IPS-15b (cell line): ENCODE data around the gene GLRA2.

ENCODE experiments used
- H3K27me3 ChIP-seq: one replicate; pipeline ENCODE4 v1.6.1; 2013; ENCODE audit warnings: low read length; ENCODE audit not compliant: control insufficient read depth, insufficient read depth
- H3K36me3 ChIP-seq: one replicate; pipeline ENCODE4 v1.6.1; 2013; ENCODE audit warnings: low read length; ENCODE audit not compliant: control insufficient read depth, insufficient read depth
- H3K4me1 ChIP-seq: one replicate; pipeline ENCODE4 v1.6.1; 2013; ENCODE audit warnings: mild to moderate bottlenecking, low read length; ENCODE audit not compliant: control insufficient read depth, insufficient read depth
- H3K4me3 ChIP-seq: one replicate; pipeline ENCODE4 v1.5.1; 2013; ENCODE audit warnings: low read depth, low read length
- H3K9ac ChIP-seq: one replicate; pipeline ENCODE4 v1.6.1; 2013; ENCODE audit warnings: low read depth, mild to moderate bottlenecking, low read length
- H3K9me3 ChIP-seq: one replicate; pipeline ENCODE4 v1.6.1; 2013; ENCODE audit warnings: mild to moderate bottlenecking, low read length; ENCODE audit not compliant: control insufficient read depth, insufficient read depth

The GLRA2 gene

DNA sequence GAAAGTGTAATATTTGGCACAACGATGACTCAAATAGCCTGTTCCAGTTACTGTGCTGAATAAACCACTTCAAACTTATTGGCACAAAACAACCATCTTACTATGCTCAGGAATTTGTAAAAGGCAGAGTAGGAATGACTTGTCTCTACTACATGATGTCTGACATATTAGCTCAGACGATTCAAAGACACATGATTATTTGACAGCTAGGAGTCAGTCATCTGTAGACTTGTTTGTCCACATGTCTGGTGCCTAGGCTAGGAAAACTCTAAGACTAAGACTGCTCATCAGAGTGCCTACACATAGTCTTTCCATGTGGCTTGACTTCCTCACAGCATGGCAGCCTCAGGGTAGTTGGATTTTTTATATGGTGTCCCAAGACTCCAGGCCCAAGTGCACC lies 189.1 kb downstream of the GLRA2 start:
- Histone ChIP-seq H3K4me3 (no peak overlapping the region), H3K27me3 (no peaks in the 10 kb centered on the region), H3K9me3 (no peaks in the 10 kb centered on the region)

DNA sequence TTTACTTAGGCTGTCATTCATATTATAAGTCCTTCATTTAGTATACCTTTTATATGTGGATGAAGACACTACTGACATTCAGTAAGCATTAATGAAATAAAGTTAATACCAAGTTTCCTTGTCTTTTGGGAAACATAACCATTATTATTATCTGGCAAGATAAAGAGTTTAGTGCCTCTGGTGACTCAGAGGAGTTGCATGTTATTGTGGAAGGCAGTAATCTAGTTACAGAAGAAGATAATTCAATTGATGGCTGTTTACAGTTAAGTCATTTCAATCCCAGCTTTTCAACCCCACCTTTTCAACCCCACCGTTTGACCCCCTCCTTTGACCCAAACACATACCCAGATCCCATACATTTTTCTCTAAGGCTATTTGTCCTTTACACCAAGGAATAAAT lies 199.7 kb downstream of the GLRA2 start:
- Histone ChIP-seq H3K36me3 (no peaks in the 10 kb centered on the region), H3K27me3 (no peaks in the 10 kb centered on the region), H3K4me3 (no peak overlapping the region), H3K9me3 (no peaks in the 10 kb centered on the region), H3K9ac (no peak overlapping the region), H3K4me1 (no peaks in the 10 kb centered on the region)

More for the DNA sequence above, 189.1 kb downstream of the GLRA2 start:
- Histone ChIP-seq H3K4me1 (no peaks in the 10 kb centered on the region), H3K9ac (no peak overlapping the region), H3K36me3 (no peaks in the 10 kb centered on the region)

DNA sequence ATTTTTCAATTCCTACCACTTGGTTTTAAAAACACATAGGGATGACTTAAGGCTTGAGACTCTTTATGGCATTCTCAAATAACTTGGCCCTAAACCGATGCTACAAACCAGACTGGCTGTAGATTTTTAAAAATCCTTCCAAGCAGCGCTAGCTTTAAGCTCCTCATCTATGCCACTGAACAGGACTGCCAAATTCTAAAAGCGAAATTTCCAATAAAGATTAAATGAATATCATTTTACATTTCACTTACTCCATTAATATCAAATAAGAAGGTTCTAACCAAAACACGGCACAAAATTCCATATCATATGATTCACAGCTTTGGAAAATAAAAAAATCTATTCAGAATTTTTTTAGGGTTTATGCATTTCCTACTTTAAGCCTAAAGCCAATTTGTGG lies 209.3 kb downstream of the GLRA2 start:
- H3K4me1 ChIP-seq, result no peaks in the 10 kb centered on the region
- H3K36me3 ChIP-seq, result no peaks in the 10 kb centered on the region
- no peak overlapping the region for H3K4me3 ChIP-seq
- no peaks in the 10 kb centered on the region for H3K9me3 ChIP-seq
- H3K9ac ChIP-seq, result no peak overlapping the region
- no peaks in the 10 kb centered on the region for H3K27me3 ChIP-seq

DNA sequence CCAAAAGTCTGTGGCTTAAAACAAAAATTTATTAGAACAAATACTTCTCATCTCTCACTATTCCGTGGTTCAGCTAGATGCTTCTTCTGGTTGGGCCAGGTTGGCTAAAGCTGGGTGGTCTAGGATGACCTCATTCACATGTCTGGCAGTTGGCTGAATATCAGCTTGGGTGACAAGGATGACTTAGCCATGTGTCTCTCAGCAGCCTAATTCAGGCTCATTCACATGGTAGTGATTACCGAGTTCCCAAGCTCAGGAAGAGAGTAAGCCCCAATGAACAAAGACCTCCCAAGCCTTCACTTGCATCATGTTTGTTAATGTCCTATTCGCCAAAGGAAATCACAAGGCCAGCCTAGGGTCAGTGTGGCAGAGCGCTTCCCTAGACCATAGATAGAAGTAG lies 224.1 kb downstream of the GLRA2 start:
- Histone ChIP-seq H3K36me3 (no peaks in the 10 kb centered on the region), H3K9me3 (no peaks in the 10 kb centered on the region), H3K4me3 (no peak overlapping the region), H3K4me1 (peaks cover 8% of the 10 kb centered on the region), H3K9ac (no peak overlapping the region), H3K27me3 (no peaks in the 10 kb centered on the region)

DNA sequence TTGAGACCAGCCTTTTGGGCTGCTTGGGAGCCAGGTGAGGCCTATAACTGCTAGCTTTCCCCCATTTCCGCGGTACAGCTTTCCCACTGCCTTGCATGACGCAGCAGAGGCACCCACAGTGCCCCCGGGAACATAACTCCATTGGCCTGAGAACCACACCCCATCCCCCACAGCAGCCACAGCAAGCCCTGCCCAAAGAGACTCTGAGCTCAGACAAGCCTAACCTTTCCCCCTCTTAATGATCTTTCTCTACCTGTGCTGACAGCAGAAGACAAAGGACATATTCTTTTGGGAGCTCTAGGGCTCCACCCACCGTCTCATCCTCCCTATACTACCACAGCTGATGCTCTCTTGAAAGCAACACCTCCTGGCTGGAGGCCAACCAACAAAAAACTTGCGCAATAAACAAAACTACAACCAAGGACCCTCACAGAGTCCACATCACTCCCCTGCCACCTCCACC lies 228.7 kb downstream of the GLRA2 start:
- no peak overlapping the region for H3K9ac ChIP-seq
- no peaks in the 10 kb centered on the region for H3K9me3 ChIP-seq
- no peaks in the 10 kb centered on the region for H3K27me3 ChIP-seq
- H3K4me3 ChIP-seq, result no peak overlapping the region
- no peaks in the 10 kb centered on the region for H3K36me3 ChIP-seq
- peaks cover 8% of the 10 kb centered on the region for H3K4me1 ChIP-seq

DNA sequence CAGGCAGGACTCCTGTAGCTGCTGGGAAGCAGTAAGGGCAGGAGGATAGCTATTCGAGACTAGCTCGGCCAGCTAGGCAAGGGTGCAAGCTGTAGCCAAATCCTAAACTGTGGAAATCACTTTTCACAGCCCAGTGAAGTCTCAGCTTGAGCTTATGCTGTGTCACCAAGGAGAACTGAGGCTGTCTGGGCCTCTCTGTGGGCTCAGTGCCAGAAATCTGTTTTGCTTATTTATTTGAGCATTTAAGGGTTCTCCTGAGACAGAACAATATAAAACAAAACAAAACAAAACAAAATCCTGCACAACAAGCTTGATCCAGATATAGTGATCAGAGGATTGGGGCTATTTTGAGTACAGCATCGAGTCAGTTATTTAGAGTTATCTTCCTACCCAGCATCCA lies 246.1 kb downstream of the GLRA2 start:
- H3K36me3 ChIP-seq, result no peaks in the 10 kb centered on the region
- H3K4me1 ChIP-seq, result no peaks in the 10 kb centered on the region
- no peaks in the 10 kb centered on the region for H3K27me3 ChIP-seq
- no peak overlapping the region for H3K9ac ChIP-seq
- H3K9me3 ChIP-seq, result no peaks in the 10 kb centered on the region
- H3K4me3 ChIP-seq, result no peak overlapping the region

DNA sequence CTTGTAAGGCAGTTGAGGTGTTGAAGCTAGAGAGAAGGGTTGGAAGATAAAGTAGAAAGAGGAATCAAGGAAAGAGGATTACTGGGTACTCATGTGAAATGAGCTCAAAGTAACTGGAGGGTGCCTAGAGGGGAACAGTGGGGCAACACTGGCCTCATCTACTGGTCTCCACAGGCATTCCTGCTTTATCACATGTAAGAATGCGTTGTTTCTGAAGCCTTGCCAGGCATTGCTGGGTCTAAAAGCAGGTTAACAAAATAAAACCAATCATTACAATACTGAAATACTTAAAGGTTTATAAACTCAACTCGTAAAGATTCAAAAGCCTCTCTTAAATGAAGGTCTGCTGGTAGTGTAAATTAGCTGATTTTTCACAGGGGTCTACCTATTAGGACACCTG lies 247.6 kb downstream of the GLRA2 start:
- no peak overlapping the region for H3K9ac ChIP-seq
- no peaks in the 10 kb centered on the region for H3K36me3 ChIP-seq
- no peaks in the 10 kb centered on the region for H3K4me1 ChIP-seq
- no peaks in the 10 kb centered on the region for H3K27me3 ChIP-seq
- no peaks in the 10 kb centered on the region for H3K9me3 ChIP-seq
- H3K4me3 ChIP-seq, result no peak overlapping the region

DNA sequence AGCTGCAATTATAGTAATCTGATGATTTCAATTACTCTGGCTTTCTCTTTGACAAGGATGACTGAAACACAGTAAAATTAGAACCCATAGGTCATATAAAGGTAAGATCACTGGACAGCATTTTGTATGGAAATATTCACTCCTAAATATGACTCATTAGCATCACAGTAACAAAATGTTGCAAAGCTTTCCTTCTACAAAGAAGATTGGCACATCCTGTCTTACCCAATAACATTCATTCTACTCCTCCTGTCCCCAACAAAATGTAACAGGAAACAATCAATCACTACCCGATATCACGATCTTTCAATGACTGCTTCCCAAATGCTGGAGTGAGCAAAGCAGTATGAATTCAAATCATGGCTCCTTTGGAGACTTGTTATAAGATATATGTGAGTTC lies 248.2 kb downstream of the GLRA2 start:
- Histone ChIP-seq H3K4me3 (no peak overlapping the region), H3K9me3 (no peaks in the 10 kb centered on the region), H3K36me3 (no peaks in the 10 kb centered on the region), H3K9ac (no peak overlapping the region), H3K4me1 (no peaks in the 10 kb centered on the region), H3K27me3 (no peaks in the 10 kb centered on the region)

DNA sequence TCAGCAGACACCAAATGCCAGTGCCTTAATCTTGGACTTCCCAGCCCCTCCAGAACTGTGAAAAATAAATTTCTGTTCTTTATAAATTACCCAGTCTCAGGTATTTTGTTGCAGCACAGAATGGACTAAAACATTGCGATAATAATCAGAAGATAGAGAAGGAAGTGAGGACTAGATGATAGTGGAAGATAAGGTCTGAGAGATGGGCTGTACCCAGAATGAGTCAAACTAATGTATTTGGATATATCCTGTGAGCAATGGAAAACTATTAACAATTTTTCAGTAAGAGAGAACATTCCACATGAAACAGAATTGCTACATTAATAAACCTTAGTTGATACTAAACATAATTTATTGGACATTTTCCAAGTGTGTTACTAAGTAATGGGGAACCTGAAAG lies 250.2 kb downstream of the GLRA2 start:
- H3K4me1 ChIP-seq, result no peaks in the 10 kb centered on the region
- no peak overlapping the region for H3K4me3 ChIP-seq
- no peak overlapping the region for H3K9ac ChIP-seq
- no peaks in the 10 kb centered on the region for H3K27me3 ChIP-seq
- no peaks in the 10 kb centered on the region for H3K36me3 ChIP-seq
- H3K9me3 ChIP-seq, result no peaks in the 10 kb centered on the region
